Right renal cortex interstitium (tissue), 3 donors: ENCODE results near the gene MAPK8IP2. TPM values are rescaled to one million over a fixed set of nuclear protein-coding genes. Genes with fewer than 3 reads are reported as not detected.
"Not testable (repeated sequence)": the region's sequence is repeated elsewhere in the genome, so short reads cannot be mapped to it uniquely, and the experiment has no call there.

Experiments used
- DNase-seq, 3 donors: peaks; one replicate each; pipeline ENCODE4 v3.0.0-alpha.2; 2013; ENCODE audit warnings: low read depth in 3 of 3, low spot score in 2 of 3
- polyA plus RNA-seq, 3 donors: library from polyadenylated mRNA; unstranded; fragments of 120-200 nt; gene quantifications; one replicate each; pipeline ENCODE4 v1.2.1, GENCODE V29; 2013; ENCODE audit not compliant: insufficient read length in 3 of 3

MAPK8IP2 gene
- polyA plus RNA-seq, 3 donors: 0.41 to 0.57 (median 0.56) TPM

DNA sequence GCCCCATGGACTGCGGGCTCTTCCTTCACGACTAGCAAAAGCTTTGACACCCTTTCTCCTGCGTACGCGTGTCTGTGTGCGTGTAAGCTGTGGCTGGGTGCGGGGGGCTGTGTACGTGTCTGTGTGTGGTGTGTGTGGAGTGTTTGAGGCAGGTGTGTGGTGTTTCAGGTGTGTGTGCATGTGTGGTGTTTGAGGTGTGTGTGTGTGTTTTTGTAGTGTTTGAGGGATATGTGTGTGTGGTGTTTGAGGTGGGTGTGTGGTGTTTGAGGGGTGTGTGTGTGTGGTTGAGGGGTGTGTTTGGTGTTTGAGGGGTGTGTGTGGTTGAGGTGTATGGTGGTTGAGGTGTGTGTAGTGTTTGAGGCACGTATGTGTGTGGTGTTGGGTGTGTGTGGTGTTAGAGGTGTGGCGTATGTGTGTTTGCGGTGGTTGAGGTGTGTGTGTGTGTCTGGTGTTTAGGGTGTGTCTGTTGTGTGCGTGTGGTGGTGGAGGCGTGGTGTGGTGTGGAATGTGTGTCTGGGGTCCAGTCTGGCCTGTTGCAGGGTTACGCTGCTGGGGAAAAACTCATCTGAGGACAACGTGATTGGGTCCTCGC is 28.0 kb downstream of the MAPK8IP2 start:
- DNase-seq: no peak

DNA sequence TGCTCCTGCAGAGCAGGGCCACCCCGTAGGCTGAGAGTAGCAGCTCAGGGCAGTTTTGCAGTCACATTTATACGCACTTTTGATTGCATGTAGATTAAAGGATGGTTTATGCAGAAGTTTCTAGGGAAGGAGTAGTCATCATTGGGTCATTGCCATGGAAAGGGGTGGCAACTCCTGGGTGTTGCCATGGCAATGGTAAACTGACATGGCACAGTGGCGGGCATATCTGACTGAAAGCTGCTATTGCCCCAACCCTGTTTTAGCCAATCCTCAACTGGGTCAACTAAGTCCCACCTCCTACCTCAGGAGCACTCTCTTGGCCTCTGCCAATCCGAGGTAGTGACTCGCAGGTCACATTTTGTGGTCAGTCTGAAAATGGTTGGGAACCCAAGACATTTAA is 29.8 kb downstream of the MAPK8IP2 start:
- no peak for DNase-seq

DNA sequence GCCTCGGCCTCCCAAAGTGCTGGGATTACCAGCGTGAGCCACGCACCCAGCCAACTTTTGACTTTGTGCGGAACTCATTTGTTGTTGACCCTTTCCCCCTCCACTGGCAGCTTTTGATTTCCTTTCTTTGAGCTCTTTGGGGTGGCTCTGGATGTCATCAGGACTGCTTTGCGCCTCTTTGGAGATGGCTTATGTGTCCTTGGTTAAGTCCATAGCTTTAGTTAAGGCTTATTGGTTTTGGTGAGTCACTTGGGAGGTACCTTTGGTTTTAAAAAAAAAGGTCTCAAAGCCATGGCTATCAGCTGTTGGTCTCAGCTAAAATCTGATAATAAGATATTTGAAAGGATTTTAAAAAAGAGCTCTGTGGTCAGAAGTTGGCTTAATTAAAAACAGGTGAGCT is 32.5 kb downstream of the MAPK8IP2 start:
- DNase-seq: no peak

DNA sequence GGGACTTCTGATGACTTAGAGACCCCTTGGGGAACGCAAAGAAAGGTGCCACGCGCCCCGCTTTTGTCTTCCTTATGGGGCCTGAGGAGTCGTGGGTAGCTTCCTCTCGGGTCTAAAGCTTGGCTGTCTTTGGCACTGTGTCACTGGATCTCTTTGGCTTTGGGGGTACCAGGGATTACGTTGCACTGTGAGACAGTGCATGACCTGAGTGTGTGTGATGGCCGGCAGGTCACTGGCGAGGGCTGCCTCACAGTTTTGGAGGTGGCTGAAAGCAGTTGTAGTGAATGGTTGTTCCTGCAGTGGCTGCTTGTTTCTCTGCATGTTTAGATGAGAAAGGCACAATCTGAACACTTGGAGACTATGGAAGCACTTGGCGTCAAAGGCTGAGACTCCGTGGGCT is 33.2 kb downstream of the MAPK8IP2 start:
- no peak for DNase-seq

DNA sequence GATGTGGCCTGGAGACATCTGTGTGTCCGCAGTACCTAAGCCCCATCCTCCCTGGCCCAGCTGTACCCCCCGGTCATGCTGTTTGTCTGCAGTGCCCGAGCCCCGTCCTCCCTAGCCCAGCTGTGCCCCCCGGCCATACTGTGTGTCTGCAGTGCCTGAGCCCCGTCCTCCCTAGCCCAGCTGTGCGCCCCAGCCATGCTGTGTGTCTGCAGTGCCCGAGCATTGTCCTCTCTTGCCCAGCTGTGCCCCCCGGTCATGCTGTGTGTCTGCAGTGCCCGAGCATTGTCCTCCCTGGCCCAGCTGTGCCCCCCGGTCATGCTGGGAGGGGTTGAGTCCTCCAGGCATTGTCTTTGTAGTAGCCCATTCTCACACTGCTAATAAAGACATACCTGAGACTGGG is 35.0 kb downstream of the MAPK8IP2 start:
- no peak for DNase-seq

DNA sequence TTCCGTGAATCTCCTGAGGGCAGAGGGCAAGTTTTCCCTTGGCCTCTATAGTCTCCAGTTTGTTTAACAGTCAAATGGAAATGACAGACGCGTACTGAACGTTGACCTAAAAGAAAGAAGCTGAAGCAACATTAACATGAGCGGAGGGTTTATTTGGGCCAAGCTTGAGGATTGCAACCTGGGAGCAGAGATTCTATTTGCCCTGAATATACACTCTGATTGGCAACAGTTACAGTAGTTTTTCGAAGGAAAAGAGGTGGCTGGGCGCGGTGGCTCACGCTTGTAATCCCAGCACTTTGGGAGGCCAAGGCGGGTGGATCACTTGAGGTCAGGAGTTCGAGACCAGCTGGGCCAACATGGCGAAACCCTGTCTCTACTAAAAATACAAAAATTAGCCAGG is 39.7 kb downstream of the MAPK8IP2 start:
- not testable (repeated sequence) for DNase-seq

DNA sequence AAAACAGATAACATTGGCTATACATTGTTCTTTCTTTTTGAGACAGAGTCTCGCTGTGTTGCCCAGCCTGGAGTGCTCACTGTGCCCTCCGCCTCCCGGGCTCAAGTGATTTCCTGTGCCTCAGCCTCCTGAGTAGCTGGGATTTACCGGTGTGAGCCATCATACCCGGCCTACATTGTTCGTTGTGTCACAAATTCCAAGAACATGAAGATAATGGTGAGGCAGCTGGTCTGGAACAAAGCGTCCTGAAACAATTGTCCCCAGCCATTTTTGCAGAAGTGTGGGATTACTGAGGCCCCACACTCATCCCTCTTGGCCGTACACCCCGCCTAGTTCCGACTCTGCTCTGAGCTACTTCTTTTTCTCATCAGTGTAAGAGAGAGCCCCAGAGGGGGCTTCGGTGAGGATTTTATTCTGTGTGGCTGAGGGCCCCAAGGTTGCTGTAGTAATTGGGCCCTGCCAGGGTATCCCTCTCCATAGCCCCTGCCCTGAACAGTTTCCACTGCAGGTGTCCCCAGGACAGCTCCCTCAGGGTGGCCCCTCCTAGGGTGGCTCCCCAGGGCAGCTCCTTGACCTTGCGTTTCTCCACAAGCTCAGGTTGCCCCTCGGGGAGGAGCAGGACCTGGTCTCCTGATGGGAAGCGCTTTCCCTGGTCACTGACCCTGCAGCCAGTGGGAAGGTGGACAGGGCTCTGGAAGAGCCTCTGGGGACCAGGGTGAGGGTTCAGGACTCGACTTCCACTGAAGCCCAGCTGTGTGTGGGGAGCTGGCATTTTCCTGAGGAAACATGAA is 40.5 kb downstream of the MAPK8IP2 start:
- DNase-seq: no peak

DNA sequence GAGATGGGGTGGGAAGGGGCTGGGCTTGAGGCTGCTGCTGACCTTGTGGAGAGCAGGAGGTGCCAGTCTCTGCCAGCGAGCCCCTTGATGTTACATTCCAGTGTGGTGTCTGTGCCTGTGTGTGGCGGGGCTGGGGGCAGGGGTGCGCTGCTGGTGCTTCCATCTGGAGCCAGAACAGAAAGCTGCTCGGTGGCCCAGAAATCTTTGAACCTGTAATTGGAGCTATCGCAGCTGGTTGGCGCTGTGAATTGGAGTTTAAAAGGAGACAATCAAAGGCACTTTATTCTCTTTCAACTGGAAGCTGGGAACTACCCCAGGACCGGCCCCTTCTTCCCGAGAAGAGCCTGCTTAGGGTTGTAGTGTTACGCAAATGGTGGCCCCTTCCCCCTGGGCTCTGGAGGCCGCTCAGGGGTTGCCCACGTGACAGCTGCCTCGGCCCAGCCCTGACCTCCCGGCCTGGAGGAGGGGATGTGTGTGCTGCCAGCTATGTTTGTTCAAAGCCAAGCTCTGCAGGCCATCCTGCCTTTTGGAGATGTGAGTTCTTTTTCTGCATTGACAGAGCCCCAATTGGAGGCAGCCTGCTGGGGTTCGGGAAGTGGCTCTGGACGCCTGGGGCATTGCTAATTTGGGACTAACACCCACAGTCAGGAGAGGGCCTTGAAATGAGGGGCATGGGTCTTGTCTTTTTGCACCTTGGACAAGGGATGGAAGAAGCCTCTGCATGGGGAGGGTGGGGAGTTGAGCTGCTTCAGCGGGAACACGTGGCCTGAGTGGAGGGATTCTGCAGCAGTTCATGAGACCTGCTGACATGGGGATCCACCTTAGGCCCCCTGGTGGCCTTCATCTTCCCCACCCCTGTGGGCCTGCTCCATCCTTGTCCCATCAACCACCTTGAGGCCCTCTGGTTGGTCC is 41.4 kb downstream of the MAPK8IP2 start:
- no peak for DNase-seq

DNA sequence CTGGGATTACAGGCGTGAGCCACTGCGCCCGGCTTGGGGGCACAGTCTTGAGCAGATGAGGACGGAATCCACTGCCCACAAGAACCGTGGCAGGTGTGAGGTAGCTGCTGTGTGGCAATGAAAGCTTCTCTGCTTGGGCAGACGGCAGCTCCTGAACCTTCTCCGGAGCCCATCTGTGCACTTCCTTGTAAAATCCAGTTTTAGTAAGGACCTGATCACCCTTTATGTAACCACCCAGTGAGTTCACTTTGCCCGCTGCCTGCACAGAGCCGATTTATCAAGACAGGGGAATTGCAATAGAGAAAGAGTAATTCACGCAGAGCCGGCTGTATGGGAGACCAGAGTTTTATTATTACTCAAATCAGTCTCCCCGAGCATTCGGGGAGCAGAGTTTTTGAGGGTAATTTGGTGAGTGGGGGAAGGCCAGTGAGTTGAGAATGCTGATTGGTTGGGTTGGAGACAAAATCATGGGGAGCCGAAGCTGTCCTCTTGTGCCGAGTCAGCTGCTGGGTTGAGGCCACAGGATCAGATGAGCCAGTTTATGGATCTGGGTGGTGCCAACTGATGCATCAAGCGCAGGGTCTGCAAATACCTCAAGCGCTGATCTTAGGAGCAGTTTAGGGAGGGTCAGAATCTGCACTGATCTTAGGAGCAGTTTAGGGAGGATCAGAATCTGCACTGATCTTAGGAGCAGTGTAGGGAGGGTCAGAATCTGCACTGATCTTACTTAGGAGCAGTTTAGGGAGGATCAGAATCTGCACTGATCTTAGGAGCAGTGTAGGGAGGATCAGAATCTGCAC is 42.6 kb downstream of the MAPK8IP2 start:
- not testable (repeated sequence) for DNase-seq

DNA sequence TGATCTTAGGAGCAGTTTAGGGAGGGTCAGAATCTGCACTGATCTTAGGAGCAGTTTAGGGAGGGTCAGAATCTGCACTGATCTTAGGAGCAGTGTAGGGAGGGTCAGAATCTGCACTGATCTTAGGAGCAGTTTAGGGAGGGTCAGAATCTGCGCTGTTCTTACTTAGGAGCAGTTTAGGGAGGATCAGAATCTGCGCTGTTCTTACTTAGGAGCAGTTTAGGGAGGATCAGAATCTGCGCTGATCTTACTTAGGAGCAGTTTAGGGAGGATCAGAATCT is 43.2 kb downstream of the MAPK8IP2 start:
- not testable (repeated sequence) for DNase-seq

DNA sequence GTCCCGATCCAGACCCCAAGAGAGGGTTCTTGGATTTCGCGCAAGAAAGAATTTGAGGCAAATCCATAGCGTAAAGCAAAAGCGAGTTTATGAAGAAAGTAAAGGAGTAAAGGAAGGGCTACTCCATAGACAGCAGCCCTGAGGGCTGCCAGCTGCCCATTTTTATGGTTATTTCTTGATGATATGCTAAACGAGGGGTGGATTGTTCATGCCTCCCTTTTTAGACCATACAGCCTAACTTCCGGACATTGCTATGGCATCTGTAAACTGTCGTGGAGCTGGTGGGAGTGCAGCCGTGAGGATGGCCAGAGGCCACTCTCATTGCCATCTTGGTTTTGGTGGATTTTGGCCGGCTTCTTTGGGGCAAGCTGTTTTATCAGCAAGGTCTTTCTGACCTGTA is 52.7 kb downstream of the MAPK8IP2 start:
- DNase-seq: no peak

DNA sequence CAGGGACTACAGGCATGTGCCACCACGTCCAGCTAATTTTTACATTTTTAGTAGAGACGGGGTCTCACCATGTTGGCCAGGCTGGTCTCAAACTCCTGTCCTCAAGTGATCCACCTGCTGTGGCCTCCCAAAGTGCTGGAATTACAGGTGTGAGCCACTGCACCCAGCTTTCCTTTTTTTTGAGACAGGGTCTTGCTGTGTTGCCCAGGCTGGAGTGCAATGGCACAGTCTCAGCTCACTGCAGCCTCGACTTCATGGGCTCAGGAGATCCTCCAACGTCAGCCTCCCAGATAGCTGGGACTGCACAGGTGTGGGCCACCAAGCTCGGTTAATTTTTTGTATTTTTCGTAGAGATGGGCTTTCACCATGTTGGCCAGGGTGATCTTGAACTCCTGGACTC is 54.1 kb downstream of the MAPK8IP2 start:
- not testable (repeated sequence) for DNase-seq

DNA sequence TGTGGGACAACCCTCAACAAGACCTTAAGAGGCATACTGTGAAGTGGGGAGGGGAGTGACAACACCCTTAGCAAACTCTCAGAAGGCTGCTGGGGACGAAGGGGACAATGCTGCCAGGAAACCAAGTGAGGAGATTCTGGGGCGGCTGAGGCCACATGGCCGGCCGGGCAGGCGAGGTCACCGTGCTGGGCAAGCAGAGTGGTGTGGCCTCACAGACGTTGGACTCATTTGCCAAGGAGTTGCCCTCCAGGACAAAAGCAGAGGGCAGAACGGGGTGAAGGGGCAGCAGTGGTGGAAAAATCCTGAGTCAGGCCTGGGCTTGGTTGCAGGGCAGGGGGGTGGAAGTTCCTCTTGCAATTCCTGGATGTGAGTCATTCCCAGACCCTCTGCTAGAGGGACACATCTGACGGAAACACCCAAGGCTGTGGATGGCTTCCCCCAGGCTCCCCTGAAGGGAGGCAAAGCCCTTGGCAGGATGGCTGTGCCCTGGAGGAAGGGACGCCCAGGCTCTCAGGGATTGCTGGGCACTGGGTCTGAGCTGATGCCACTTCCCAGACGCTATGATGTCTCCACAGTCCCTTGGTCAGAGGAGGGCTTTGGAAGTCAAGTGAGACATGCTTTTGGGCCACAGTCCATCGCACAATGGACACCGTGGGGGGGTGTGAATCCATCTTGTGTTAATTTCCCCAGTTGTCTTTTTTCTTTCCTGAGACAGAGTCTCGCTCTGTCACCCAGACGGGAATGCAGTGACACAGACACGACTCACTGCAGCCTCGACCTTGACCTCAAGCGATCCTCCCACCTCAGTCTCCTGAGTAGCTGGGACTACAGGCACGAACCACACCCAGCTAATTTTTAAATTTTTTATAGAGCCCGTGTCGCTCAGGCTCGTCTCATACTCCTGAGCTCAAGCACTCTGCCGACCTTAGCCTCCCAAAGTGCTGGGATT is 55.8 kb downstream of the MAPK8IP2 start:
- no peak for DNase-seq

DNA sequence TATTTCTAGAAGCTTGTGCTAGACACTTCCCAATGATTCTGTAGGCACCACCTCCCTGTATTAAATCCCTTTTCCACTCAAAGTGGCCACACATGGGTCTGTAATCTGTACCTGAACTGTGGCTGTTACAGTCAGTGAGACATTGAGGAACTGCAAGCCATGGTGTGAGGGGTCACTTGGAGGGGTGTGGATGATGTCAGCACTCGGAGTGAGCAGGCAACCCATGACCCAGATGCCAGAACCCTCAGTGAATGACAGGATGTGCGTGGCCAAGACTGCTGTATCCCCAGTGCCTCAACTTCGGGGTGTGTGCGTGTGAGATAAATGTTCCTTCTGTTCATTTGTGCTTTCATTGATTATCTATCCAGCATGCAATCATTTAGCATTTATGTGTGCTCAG is 57.3 kb downstream of the MAPK8IP2 start:
- DNase-seq: no peak

DNA sequence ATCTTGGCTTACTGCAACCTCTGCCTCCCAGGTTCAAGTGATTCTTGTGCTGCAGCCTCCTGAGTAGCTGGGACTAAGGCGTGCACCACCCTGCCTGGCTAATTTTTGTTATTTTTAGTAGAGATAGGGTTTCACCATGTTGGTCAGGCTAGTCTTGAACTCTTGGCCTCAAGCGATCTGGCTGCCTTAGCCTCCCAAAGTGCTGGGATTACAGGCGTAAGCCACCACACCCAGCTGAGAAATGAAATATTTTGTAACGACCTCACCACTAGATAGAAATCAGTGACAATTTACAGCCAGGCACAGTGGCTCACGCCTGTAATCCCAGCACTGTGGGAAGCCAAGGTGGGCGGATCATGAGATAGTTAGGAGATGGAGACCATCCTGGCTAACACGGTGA is 59.1 kb downstream of the MAPK8IP2 start:
- DNase-seq: not testable (repeated sequence)

DNA sequence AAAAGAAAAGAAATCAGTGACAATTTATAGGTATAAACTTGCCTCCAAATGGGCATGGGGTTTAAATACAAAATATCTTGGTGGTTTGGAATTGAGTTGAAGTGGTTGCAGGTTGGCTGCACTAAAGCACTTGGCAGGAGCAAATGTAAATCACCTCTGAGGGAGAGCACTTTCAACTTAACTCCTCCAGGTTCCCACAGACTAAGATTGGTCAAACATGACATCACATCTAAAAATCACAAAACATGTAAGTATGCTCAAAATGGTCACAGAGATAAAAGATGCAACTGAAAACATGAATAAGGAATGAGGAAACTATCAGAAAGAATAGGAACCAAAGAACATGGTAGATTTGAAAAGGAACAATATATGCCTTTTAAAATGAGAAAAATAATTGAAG is 59.7 kb downstream of the MAPK8IP2 start:
- no peak for DNase-seq
